Measurements from ENCODE around the gene DLD.

DLD gene

DNA sequence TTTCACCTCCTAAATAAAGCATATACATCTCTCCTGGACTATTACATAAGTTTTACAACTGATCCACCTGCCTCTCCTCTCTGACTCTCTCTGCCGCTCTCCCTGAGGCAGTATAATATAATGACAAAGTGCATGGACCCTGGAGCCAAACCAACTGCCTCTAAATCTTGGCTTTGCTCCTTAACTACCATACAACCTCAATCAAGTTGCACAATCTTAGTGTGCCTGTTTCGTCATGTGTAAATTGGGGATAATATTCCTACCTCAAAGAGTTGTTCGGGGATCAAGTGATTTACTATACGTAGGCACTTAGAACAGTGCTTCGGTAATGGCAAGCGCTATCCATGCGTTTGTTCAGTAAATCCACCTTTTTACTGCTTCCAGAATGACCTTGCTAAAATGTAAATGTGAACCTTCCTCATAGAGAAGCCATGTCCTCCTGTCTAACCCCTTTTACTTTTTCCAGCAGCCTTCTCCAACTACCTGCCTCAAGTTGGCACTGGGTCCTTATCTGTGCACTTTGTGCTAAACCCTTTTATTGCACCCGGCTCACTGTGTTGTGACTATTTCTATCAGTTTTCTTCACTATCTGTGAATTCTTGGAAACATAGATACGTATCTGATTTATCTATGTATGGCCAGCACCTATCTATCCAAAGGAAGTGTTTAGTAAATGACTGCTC is 30.6 kb upstream of the DLD start:
- no peak for TF ChIP-seq YY1 (IDR thresholded peaks at IDR 0.05; ENCODE audit: insufficient read depth, insufficient read length)
- no peak for TF ChIP-seq SUZ12 (IDR thresholded peaks at IDR 0.05; ENCODE audit: extremely low read depth, insufficient read depth, insufficient read length)
- TF ChIP-seq ZNF274 (IDR thresholded peaks at IDR 0.05; ENCODE audit: low read depth, low read length), result no peak
- no peak overlapping the region for H3K4me3 ChIP-seq (ENCODE audit: insufficient read length, low read depth)
- H3K36me3 ChIP-seq (ENCODE audit: insufficient read depth, insufficient read length, low read length), result no peaks in the 10 kb centered on the region
- H3K9me3 ChIP-seq (ENCODE audit: insufficient read depth, low read length), result no peaks in the 10 kb centered on the region
- H3K9ac ChIP-seq (ENCODE audit: insufficient read length, low read depth), result no peak overlapping the region
- no peaks in the 10 kb centered on the region for H3K27me3 ChIP-seq (ENCODE audit: insufficient read depth, insufficient read length)
- no peak for DNase-seq (ENCODE audit: low read depth, low spot score)
- H3K4me1 ChIP-seq (ENCODE audit: insufficient read depth, insufficient read length), result no peaks in the 10 kb centered on the region

- Histone ChIP-seq H3K4me3 (ENCODE audit: insufficient read length, low read depth) (no peak overlapping the region), H3K4me1 (ENCODE audit: insufficient read depth, insufficient read length) (no peaks in the 10 kb centered on the region), H3K9me3 (ENCODE audit: insufficient read depth, low read length) (no peaks in the 10 kb centered on the region), H3K9ac (ENCODE audit: insufficient read length, low read depth) (no peak overlapping the region), H3K27me3 (ENCODE audit: insufficient read depth, insufficient read length) (no peaks in the 10 kb centered on the region), H3K36me3 (ENCODE audit: insufficient read depth, insufficient read length, low read length) (no peaks in the 10 kb centered on the region)
- no peak for TF ChIP-seq ZNF274 (IDR thresholded peaks at IDR 0.05; ENCODE audit: low read depth, low read length)
- no peak for TF ChIP-seq SUZ12 (IDR thresholded peaks at IDR 0.05; ENCODE audit: extremely low read depth, insufficient read depth, insufficient read length)
- no peak for TF ChIP-seq YY1 (IDR thresholded peaks at IDR 0.05; ENCODE audit: insufficient read depth, insufficient read length)
- DNase-seq (ENCODE audit: low read depth, low spot score), result no peak
Measured at GRCh38 chr7:107860981-107861652, 29.9 kb upstream of the DLD start.

- no peaks in the 10 kb centered on the region for H3K27me3 ChIP-seq (ENCODE audit: insufficient read depth, insufficient read length)
- H3K9me3 ChIP-seq (ENCODE audit: insufficient read depth, low read length), result no peaks in the 10 kb centered on the region
- DNase-seq (ENCODE audit: low read depth, low spot score), result no peak
- TF ChIP-seq ZNF274 (IDR thresholded peaks at IDR 0.05; ENCODE audit: low read depth, low read length), result no peak
- TF ChIP-seq SUZ12 (IDR thresholded peaks at IDR 0.05; ENCODE audit: extremely low read depth, insufficient read depth, insufficient read length), result no peak
- no peak for TF ChIP-seq YY1 (IDR thresholded peaks at IDR 0.05; ENCODE audit: insufficient read depth, insufficient read length)
- H3K9ac ChIP-seq (ENCODE audit: insufficient read length, low read depth), result no peak overlapping the region
- no peaks in the 10 kb centered on the region for H3K36me3 ChIP-seq (ENCODE audit: insufficient read depth, insufficient read length, low read length)
- H3K4me3 ChIP-seq (ENCODE audit: insufficient read length, low read depth), result no peak overlapping the region
- H3K4me1 ChIP-seq (ENCODE audit: insufficient read depth, insufficient read length), result no peaks in the 10 kb centered on the region
Measured at GRCh38 chr7:107865956-107866775, 24.8 kb upstream of the DLD start.

DNA sequence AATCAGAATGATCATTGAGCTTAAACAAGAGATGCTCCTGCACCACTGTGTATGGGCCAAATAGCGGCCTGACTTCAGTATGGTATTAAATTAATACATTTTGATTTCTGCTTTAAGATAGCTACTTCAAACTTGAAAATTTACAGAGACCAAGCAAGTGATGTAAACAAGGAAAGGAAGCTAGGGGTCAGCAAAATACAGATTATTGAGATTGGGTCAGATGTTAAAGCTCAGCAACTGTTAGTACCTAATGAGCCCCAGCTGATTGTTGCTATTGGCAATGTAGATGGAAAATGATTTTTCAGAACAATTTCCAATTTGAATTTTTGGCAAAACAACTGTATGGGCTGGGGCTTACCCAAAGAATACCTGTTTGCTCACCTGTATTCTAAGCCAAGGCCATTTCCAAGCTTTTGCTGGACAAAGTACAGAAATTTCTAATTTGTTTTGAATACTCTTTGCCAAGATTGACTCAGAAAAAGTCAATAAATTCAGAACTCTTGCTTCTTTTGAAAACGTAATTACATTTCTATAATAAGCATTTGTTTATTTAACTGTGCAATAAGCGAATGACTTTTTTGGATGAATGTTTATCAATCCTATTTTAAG is 23.0 kb upstream of the DLD start:
- Histone ChIP-seq H3K27me3 (ENCODE audit: insufficient read depth, insufficient read length) (no peaks in the 10 kb centered on the region), H3K4me3 (ENCODE audit: insufficient read length, low read depth) (no peak overlapping the region), H3K9ac (ENCODE audit: insufficient read length, low read depth) (no peak overlapping the region), H3K9me3 (ENCODE audit: insufficient read depth, low read length) (no peaks in the 10 kb centered on the region), H3K36me3 (ENCODE audit: insufficient read depth, insufficient read length, low read length) (no peaks in the 10 kb centered on the region), H3K4me1 (ENCODE audit: insufficient read depth, insufficient read length) (no peaks in the 10 kb centered on the region)
- TF ChIP-seq YY1 (IDR thresholded peaks at IDR 0.05; ENCODE audit: insufficient read depth, insufficient read length) (no peak), SUZ12 (IDR thresholded peaks at IDR 0.05; ENCODE audit: extremely low read depth, insufficient read depth, insufficient read length) (no peak), ZNF274 (IDR thresholded peaks at IDR 0.05; ENCODE audit: low read depth, low read length) (no peak)
- no peak for DNase-seq (ENCODE audit: low read depth, low spot score)

DNA sequence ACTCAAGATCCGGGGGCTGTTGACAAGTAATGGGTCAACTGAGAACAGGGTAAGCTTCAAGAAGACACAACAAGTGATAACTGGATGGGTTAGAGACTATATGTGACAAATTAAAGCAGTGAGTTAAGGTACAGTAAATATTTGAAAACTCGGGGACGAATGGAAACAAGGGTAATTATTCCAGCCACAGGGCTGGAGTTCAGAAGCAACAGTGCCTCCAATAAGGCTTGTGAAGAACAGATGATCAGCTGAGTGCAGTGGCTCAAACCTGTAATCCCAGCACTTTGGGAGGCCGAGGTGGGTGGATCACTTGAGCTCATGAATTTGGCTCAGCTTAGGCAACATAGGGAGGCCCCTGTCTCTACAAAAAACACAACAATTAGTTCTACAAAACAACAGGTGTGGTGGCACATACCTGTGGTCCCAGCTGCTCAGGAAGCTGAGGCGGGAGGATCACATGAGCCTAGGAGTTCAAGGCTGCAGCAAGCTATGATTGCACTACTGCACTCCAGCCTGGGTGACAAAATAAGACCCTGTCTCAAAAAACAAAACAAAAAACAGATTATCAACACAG is 20.5 kb upstream of the DLD start:
- TF ChIP-seq ZNF274 (IDR thresholded peaks at IDR 0.05; ENCODE audit: low read depth, low read length) (no peak), YY1 (IDR thresholded peaks at IDR 0.05; ENCODE audit: insufficient read depth, insufficient read length) (no peak)
- Histone ChIP-seq H3K36me3 (ENCODE audit: insufficient read depth, insufficient read length, low read length) (no peaks in the 10 kb centered on the region), H3K9me3 (ENCODE audit: insufficient read depth, low read length) (no peaks in the 10 kb centered on the region), H3K4me1 (ENCODE audit: insufficient read depth, insufficient read length) (no peaks in the 10 kb centered on the region), H3K4me3 (ENCODE audit: insufficient read length, low read depth) (no peak overlapping the region), H3K27me3 (ENCODE audit: insufficient read depth, insufficient read length) (no peaks in the 10 kb centered on the region), H3K9ac (ENCODE audit: insufficient read length, low read depth) (no peak overlapping the region)
- no peak for DNase-seq (ENCODE audit: low read depth, low spot score)

DNA sequence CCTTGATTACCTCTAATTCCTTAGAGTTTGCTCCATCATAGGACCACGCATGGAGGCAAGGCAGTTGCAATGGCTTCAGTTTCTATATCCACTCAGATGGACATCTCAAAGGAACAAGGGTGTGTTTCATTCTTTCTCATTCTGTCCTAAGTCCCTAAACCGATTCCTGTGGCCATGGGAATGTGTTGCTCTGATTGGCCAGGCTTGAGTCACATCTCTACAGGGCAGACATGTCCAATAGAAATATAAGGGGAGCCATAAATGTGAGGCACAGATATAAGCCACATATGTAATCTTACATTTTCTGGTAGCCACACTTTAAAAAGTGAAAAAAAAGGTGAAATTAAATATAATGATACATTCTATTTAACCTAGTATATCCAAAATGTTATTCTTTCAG is 16.9 kb upstream of the DLD start:
- H3K4me3 ChIP-seq (ENCODE audit: insufficient read length, low read depth), result no peak overlapping the region
- H3K9ac ChIP-seq (ENCODE audit: insufficient read length, low read depth), result no peak overlapping the region
- no peaks in the 10 kb centered on the region for H3K4me1 ChIP-seq (ENCODE audit: insufficient read depth, insufficient read length)
- no peak for TF ChIP-seq SUZ12 (IDR thresholded peaks at IDR 0.05; ENCODE audit: extremely low read depth, insufficient read depth, insufficient read length)
- TF ChIP-seq YY1 (IDR thresholded peaks at IDR 0.05; ENCODE audit: insufficient read depth, insufficient read length), result no peak
- TF ChIP-seq ZNF274 (IDR thresholded peaks at IDR 0.05; ENCODE audit: low read depth, low read length), result no peak
- DNase-seq (ENCODE audit: low read depth, low spot score), result no peak
- H3K9me3 ChIP-seq (ENCODE audit: insufficient read depth, low read length), result no peaks in the 10 kb centered on the region
- no peaks in the 10 kb centered on the region for H3K27me3 ChIP-seq (ENCODE audit: insufficient read depth, insufficient read length)
- no peaks in the 10 kb centered on the region for H3K36me3 ChIP-seq (ENCODE audit: insufficient read depth, insufficient read length, low read length)
